Stimulated activated CD4-positive, alpha-beta T cell treated with anti-CD3 and anti-CD28 coated beads, Interleukin-2, amount 100 ng/mL, for 48 hours (primary cell): ENCODE measurements around the gene SELENOV.
"Not testable (repeated sequence)": the region's sequence is repeated elsewhere in the genome, so short reads cannot be mapped to it uniquely, and the experiment has no call there.

Experiments used
- DNase-seq, 2 donors: peaks; one replicate each; pipeline ENCODE4 v3.0.0-alpha.2; 2020

Gene SELENOV

DNA sequence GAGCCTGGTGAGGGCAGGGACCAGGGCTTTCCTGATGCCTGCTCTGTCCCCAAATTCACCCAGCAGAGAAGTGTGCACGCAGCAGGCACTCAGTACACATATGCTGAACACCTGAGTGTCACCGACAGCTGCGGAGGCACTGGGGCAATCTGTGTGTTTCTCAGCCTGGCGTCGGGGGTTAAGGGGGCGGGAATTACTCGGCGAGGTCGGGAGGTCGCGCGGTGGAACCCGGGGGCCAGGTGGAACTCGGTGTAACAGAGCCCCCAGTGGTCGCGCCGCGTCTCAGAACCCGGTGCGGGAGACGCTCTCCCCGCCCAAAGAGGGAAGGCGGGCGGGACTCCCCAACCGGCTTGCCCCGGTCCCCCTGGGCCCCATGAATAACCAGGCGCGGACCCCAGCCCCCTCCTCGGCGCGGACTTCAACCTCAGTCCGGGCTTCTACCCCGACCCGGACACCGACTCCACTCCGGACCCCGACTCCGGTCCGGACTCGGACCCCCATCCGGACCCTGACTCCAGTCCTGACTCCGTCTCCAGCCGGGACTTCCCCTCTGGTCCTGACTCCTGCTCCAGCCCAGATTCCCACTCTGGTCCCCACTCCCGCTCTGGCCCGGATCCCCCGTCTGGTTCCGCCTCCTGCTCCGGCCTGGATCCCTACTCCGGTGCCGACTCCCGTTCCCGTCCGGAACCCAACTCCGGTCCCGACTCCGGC lies at the start of gene SELENOV:
SELENOV (plus strand) TSS at position 300 of the 711 bp plus-strand sequence; CDS start at position 374, 74 bp downstream.
- no peak for DNase-seq

DNA sequence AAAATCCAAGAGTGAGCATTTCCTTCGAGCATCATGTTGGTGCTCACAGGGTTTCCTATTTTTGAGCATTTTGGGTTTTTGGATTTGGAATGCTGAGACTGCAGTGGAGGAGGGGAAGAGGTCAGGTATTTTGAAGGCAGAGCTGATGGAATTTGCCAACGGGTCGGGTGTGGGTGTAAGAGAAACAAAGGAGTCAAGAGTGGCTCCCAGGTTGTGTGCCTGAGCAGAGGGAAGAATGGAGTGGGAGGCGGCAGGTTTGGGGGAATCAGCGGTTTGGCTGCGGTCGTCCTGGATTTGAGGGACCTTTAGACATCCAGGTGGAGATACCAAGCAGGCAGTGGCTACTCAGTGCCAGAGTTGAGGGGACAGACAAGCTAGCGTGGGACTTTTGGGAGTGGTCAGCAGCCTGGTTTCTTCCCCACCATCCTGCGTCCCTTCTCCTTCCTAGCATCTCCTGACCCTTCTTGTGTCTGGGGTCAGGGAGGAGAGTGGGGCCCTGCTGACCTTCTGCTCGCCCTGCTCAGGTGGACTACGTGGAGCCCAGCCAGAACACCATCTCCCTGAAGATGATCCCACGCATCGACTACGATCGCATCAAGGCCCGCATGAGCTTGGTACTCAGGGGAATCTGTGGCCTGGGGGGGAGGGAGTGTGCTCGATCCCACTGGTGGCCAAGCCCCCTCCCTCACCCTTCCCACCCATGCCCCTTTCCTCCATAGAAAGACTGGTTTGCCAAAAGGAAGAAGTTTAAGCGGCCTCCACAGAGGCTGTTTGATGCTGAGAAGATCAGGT lies 48.8 kb upstream of the SELENOV start:
- no peak for DNase-seq

GRCh38 chr19:39467941-39468340 lies 47.0 kb upstream of the SELENOV start:
- no peak for DNase-seq

DNA sequence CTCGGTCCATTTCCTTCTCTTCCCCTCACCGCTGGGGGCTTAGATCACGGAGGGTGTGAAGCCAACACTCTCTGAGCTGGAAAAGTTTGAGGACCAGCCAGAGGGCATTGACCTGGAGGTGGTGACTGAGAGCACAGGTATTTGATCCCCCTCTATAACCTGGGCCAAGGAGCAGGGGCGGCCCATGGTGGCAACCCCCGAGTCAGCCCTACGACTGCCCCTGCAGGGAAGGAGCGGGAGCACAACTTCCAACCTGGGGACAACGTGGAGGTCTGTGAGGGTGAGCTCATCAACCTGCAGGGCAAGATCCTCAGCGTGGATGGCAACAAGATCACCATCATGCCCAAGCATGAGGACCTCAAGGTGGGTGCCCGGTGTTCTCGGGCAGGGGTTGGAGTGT lies 45.9 kb upstream of the SELENOV start:
- no peak for DNase-seq

GRCh38 chr19:39469567-39469966 lies 45.4 kb upstream of the SELENOV start:
- DNase-seq: no peak

GRCh38 chr19:39470724-39471339 lies 44.1 kb upstream of the SELENOV start:
- no peak for DNase-seq

- DNase-seq: no peak
These were observed 43.0 kb upstream of the SELENOV start for GRCh38 chr19:39471756-39472536.

- no peak for DNase-seq
These were observed 42.0 kb upstream of the SELENOV start for GRCh38 chr19:39472746-39473442.

- no peak for DNase-seq
These were observed 41.4 kb upstream of the SELENOV start for GRCh38 chr19:39473443-39473960.

GRCh38 chr19:39474139-39474620 lies 40.8 kb upstream of the SELENOV start:
- DNase-seq: peak; percentile 69 to 72

- DNase-seq: no peak
These were observed 39.2 kb upstream of the SELENOV start for GRCh38 chr19:39475748-39476147.

- DNase-seq: not testable (repeated sequence)
These were observed 35.6 kb upstream of the SELENOV start for GRCh38 chr19:39479319-39479801.

DNA sequence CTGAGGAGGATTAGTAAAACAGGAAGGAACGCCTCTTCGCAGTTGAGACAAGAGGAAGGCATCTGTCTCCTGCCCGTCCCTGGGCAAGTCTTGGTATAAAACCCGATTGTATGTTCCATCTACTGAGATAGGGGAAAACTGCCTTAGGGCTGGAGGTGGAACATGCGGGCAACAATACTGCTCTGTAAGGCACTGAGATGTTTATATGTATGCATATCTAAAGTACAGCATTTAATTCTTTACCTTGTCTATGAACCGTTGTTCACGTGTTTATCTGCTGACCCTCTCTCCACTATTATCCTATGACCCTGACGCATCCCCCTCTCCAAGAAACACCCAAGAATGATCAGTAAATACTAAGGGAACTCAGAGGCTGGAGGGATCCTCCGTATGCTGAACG lies 35.0 kb upstream of the SELENOV start:
- no peak for DNase-seq

GRCh38 chr19:39480337-39481228 lies 34.4 kb upstream of the SELENOV start, which contains the start of gene TIMM50:
TIMM50 (plus strand) TSS chr19:39480838; CDS start chr19:39480854, 16 bp downstream.
- peak; percentile 99 for DNase-seq

DNA sequence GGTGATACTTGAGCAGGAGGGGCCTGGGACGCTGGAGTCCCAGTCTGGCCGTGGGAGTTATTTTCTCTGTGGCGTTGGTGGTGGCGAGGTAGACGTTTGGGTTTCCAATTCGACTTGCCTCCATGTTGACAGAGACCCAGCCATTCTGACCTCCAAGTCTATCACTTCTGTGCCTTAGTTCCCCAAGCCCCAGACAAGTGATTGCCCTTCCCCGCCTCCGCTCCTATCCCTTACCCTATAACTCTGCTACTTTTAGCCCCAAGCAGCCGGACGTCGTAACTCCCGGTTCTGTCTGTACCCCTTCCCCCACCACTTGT lies 33.8 kb upstream of the SELENOV start:
- no peak for DNase-seq

GRCh38 chr19:39481676-39482075 lies 33.3 kb upstream of the SELENOV start:
- no peak for DNase-seq

- no peak for DNase-seq
These were observed 31.8 kb upstream of the SELENOV start for GRCh38 chr19:39483141-39483540.

GRCh38 chr19:39489756-39490155 lies 25.2 kb upstream of the SELENOV start:
- DNase-seq: no peak

DNA sequence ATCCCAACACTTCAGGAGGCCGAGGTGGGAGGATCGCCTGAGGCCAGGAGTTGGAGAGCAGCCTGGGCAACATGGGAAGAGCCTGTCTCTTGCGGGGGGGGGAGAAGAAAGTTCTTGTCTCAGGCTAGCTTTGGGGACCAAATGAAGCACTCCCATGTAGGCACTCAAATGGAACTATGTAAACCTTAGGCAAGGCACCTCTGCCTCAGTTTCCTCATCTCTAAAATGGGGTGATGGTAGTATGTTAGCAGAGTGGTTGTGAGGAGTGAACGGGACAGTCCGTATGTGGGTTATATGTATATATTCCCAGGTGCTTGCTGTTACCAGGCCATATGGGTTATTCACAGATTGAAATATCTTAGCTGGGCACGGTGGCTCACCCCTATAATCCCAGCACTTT lies 22.7 kb upstream of the SELENOV start:
- DNase-seq: no peak

DNA sequence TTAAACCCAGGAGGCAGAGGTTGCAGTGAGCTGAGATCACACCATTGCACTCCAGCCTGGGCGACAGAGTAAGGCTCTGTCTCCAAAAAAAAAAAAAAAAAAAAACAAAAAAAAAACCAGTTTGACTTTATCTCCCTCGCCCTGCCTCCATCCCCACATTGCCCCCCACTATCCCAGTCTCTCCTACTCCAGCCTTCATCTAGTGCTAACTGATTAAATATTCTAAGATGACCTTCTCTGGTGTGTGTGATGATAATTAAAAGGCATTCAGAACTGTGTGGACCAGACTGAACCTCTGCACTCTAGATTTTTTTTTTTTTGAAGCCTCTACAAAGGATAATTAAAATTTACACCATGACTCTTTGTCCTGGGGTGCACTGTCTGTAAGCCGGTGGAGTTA lies 22.2 kb upstream of the SELENOV start:
- no peak for DNase-seq

DNA sequence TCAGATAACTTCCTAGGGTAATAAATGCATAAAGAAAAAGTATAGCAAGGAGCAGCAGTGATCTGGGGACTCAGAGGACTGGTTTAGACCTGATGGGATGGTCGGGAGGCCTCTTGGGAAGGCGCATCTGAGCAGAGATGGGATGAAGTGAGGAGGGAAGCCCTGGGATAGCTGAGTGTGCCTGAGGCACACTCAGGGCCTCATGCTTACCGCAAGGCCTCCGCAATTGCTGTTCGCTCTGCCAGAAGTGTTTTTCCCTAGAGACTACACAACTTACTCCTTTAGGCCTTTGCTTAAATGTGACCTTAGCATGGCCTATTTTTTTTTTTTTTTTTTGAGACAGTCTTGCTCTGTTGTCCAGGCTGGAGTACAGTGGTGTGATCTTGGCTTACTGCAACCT lies 20.3 kb upstream of the SELENOV start:
- no peak for DNase-seq
